Stimulated activated CD4-positive, alpha-beta T cell treated with anti-CD3 and anti-CD28 coated beads, Interleukin-2, amount 100 ng/mL, for 4 hours (primary cell): ENCODE data around the gene GADD45B.
A peak's percentile ranks its signal among the peaks of the same experiment; 100 is the strongest.
"Not testable (repeated sequence)": the region's sequence is repeated elsewhere in the genome, so short reads cannot be mapped to it uniquely, and the experiment has no call there.

ENCODE experiments used
- DNase-seq: peaks from one replicate; pipeline ENCODE4 v3.0.0-alpha.2; 2020; ENCODE audit warnings: low read depth

GADD45B gene

DNA sequence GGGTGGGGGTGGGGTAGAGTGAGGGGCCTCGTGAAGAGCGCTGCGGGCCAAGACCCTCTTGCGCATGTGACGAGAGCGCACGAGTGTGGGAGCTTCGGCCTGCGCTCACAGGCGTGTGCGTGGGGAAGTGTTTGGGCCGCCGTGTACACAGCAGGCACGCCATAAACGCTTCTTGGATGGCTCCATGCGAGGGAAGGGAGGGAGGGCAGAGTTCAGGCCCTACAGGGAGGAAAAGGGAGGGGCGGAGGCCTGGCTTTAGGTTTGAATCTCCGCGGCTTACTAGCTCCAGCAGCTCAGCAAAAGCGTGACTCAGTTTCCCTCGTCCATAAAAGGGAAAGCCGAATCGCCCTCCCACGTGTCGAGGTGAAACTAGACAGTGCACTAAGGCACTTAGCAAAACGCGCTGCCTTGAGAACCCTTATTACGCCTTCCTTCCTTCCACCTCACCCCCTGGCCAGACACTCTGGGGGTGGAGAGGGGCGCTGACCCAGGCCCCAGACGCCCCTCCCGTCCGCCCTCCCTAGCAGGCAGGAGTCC, 12.5 kb downstream of the GADD45B start:
- no peak for DNase-seq

GRCh38 chr19:2488942-2489731, 13.2 kb downstream of the GADD45B start:
- no peak for DNase-seq

DNA sequence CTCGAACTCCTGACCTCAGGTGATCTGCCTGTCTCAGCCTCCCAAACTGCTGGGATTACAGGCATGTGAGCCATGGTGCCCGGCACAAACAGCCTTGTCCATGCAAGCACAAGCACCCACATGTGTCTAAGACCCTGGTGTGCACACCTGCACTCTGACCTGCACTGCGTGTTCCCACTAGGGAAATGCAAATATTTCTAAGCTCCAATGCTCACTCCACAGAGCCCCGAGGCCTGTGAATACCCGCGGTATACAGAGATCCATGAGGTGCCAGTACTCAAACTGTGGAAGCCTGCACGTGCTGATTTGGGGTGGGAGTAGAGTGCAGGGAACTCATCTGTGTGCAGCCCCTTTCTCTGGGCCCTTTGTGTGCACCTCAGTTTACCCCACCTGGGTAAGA, 14.7 kb downstream of the GADD45B start:
- DNase-seq: no peak

- DNase-seq: no peak
These were observed 15.3 kb downstream of the GADD45B start for GRCh38 chr19:2491130-2491801.

GRCh38 chr19:2492870-2493269, 16.9 kb downstream of the GADD45B start:
- DNase-seq: no peak

GRCh38 chr19:2493448-2493847, 17.5 kb downstream of the GADD45B start:
- not testable (repeated sequence) for DNase-seq

DNA sequence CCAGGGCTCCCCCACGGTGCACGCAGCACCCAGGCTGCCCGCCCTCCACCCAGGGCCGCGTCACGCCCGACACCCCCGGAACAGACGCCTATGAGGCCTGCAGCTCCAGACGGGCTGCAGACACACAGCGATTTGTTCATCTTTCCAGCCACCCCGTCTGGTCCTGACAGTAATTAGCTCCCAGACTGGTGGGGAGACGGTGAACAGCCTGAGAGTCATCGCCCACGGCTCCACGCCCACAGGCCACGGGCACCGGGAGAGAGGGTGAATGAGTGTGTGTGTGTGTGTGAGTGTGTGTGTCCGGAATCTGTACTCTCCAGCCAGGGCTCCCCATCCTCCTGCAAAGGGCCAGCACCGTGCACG, 18.1 kb downstream of the GADD45B start:
- DNase-seq: no peak

- no peak for DNase-seq
These were observed 18.7 kb downstream of the GADD45B start for GRCh38 chr19:2494447-2495129.

DNA sequence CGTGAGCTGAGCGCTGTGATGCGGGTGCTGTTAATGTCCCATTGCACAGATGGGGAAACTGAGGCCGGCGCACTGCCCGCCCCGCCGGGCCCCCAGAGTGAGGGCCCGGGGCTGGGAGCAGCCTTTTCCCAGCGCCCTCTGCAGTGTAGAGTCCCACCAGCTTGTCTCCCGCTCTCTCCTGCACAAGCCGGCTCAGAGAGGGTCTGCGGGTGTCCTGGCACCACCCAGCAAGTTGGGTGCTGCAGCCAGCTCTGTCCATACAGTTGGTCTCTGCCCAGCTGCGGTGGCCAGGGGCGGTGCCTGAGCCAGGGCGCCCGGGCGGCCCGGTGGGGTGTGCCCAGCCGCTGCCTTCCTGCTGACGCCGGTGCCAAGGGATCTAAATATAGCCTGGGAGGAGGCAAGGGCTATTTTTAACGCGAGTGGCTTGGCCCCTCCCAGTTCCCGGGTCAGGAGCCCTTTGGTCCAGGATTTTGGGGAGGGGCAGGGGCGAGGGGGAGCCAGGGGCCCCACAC, 19.3 kb downstream of the GADD45B start:
- DNase-seq: no peak

DNA sequence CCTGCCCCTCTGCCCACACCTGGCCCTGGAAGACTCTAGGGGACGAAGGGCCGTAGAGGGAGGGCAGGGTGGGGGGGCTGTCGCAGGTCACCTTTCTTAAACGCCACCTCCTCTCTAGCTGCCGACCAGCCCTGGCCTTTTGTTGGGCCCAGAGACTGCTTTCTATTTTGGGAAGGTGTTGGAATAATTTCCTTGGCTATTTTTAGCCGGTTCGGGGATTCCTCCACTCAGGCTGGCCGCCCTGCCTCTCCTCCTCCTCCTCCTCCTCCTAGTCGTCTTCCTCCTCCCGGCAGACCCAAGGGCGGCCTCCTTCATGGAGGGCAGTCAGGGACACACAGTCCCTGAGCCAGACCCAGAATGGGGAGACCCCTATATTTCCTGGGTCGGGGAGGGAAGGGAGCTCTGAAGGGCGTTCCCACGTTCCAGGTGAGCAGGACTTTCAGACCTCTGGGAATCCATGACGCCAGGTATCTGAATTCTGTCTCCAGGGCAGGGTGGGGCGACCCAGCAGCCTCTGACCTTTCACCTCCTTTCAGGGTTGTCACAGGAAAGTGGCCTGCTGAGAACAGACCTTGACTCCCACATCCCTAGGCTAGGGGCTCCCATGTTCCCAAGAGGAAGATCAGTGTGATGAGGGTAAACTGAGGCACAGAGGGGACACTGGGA, 19.9 kb downstream of the GADD45B start:
- DNase-seq: no peak

- DNase-seq: no peak
These were observed 21.3 kb downstream of the GADD45B start for GRCh38 chr19:2497186-2497585.

- no peak for DNase-seq
These were observed 24.2 kb downstream of the GADD45B start for GRCh38 chr19:2500156-2500555.

- no peak for DNase-seq
These were observed 24.9 kb downstream of the GADD45B start for GRCh38 chr19:2500841-2501261.

DNA sequence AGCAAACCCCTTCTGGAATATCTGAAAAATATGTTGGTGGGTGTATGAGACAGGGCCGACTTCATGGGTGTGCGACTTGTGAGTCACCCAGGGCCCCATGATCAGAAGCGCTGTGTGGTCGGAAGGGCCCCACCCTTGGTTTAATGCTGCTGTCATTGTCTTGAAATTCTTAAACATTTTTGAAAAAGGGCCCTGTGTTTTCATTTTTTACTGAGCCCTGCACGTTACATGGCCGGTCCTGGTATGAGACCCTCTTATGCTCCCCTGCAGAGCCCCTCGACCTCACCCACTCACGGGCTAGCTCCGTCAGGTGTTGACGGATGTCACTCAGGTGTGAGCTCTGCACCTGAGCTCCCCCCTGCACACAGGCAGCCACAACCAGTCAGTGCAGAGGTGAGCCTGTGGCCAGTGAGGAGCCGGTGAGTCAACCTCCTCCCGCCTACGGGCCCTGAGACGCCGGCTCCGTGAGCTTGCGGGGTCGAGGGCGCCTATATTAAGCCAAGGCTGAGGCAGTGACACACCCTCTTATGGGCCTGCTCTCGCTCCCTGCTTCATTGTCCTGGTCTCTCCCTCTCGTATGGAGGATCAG, 27.7 kb downstream of the GADD45B start:
- peak; percentile 67 for DNase-seq

DNA sequence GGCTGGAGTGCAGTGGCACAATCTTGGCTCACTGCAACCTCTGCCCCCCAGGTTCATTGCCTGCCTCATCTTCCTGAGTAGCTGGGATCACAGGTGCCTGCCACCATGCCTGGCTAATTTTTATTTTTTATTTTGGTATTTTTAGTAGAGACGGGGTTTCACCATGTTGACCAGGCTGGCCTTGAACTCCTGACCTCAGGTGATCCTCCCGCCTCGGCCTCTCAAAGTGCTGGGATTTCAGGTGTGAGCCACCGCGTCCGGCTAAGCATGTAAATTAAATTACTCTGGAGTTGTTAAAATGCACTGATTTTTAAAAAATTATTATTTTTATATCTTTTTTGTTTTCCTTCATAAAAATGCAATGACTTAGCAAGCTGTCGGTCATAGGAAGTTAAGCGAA, 30.7 kb downstream of the GADD45B start:
- not testable (repeated sequence) for DNase-seq

DNA sequence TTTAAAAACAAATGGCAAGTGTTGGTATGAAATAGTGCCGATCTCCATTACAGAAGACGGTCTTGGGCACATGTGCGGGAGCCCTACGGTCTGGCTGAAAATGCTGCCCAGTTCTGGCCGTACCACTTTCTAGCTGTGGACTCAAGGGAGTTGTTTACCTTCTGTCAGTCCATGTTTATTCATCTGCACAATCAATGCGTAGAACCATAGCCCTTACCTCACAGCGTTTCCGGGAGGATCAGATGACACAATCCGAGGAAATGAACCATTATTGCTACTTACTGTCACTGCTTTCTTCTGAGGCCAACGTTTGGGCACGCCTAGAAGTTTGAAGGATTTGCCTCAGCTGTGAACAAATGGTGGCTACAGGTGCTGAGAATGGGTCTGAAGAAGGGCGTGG, 31.2 kb downstream of the GADD45B start:
- DNase-seq: no peak

- DNase-seq: no peak
These were observed 33.2 kb downstream of the GADD45B start for GRCh38 chr19:2509096-2509495.

DNA sequence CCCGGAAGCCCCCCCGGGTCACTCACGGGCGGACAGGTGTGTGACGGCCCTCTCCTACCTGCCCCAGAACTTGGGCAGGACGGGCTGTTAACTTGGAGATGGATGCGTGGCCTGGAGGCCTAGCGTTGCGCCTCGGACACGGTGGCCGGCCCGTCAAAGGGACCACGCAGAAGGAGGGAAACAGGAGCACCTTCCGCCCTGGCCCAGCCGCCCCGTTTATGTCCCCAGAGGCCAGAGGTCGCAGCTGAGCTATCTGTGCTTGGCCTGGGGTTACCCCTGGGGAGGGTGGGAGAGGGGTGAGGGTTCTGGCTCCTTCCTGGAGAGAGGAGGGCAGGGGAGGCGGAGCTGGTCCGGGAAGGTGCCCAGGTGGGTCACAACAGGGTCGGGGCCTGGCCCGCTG, 35.6 kb downstream of the GADD45B start:
- no peak for DNase-seq

DNA sequence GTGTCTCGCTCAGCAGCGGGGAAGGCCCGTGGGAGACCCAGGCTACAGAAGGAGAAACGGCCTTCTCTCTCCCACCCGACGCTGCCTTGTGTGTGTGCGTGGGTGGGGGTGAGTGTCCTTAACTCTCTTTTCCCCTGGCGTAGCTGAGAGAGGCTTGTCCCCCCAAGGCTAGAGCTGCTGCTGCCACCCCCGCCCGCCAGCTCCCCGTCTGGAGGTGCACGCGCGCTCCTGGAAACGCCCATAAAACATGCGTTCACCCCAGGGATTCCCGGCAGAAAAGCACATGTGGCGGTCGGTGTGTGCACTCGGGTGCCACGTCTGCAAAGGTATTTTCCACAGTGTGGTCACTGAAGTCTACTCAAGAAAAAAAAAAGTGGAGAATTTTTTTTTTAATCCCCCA, 36.1 kb downstream of the GADD45B start:
- DNase-seq: no peak

DNA sequence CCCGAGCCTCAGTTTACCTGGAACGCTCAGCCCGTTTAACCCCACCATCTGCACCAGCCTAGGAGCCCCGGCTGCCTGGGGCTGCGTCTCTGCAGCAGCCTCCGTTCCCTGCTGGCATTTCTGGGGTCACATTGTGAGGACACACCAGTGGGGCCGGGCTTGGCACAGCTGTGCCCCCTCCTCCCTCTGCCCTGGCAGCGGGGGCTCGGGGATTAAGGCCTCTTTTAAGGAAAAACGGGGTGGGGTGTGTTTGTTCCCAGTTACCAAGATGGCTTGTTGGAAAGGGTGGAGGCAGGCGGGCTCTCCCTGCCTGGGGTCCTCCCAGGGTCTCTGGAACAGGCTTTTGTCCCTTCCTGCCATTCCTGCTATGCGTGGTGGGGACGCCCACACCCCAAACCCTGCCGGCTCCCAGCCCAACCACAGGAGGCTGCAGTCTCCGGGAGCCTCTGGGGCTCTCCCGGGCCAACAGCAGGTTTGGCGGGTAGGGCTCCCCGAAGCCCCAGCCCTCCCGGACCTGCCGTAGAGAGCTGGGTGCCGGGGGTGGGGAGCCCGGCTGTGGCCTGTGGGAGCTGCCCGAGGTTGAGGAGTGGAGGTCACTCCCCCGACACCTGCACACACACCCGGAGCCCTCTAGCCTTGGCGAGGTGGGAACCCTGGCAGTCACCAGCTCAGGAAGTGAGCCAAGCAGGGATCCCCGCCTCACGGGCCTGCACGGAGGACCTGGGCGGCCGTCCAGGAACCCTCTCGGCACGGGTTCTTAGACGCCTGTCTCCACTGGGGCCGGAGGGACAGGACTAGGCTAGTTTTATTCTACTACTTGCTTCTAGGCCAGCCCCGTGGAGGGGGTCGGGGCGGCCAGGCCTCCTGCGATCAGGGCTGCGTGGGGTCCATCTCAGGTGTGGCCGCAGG, 36.9 kb downstream of the GADD45B start:
- DNase-seq: no peak
